ENCODE data around the gene EDNRB. TPM values are rescaled to one million over a fixed set of nuclear protein-coding genes. Genes with fewer than 3 reads are reported as not detected.

Gene EDNRB
- total RNA-seq, 1 donor from 2014 or later, result not detected

DNA sequence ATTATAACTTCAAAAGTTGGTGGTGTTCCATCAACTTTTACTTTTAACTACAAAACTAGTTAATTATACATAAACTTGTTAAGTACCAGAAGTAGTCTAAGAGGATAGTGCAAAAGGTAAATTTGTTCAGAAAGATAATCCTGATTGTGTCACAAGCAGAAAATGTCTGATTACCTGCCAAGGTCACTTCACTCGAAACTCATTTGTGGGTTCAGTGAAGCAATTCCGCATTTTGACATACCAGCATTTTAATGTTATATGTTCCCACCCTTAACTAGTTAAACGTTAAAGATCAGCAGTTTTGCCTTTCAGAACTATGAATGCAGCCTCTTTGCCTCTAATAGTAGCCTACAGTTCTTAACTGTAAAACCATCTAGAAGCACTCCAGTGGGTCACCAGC, 5.6 kb downstream of the EDNRB start:
- H3K4me3 Mint-ChIP-seq (ENCODE audit: low read depth), result no peak overlapping the region
- H3K27ac Mint-ChIP-seq, result no peak overlapping the region
- H3K36me3 Mint-ChIP-seq (ENCODE audit: low read depth), result no peaks in the 10 kb centered on the region
- DNase-seq (ENCODE audit: low spot score), result no peak
- H3K27me3 Mint-ChIP-seq (ENCODE audit: low read depth), result peaks cover 34% of the 10 kb centered on the region
- H3K9me3 Mint-ChIP-seq, result no peaks in the 10 kb centered on the region
- intact Hi-C loops (cut with micrococcal nuclease), result loop anchor here (10.0 kb wide), 1 partner anchor 212 kb away; no protein-coding TSS in a partner anchor
- H3K4me1 Mint-ChIP-seq (ENCODE audit: low read depth), result no peaks in the 10 kb centered on the region

DNA sequence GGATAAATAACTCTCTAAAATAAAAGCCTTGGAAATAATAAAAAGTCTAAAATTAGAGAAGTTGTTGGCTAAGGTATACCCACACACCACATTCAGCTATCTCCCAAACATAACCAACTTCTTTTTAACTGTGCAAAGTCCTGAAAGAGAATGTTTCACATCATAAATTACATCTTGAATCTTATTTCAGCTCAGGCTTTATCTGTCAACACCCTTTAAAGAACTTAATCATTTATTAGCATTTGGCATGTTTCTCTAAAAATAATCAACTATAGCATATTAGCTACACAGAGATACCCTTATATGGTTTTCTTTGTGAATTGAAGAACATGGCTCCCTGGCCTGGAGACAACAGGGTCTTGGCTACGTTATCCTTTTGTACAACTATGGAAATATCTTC, 6.9 kb downstream of the EDNRB start:
- peaks cover 27% of the 10 kb centered on the region for H3K27me3 Mint-ChIP-seq (ENCODE audit: low read depth)
- intact Hi-C loops (cut with micrococcal nuclease), result loop anchor here (10.0 kb wide), 1 partner anchor 213 kb away; no protein-coding TSS in a partner anchor
- H3K36me3 Mint-ChIP-seq (ENCODE audit: low read depth), result no peaks in the 10 kb centered on the region
- no peak for DNase-seq (ENCODE audit: low spot score)
- no peak overlapping the region for H3K4me3 Mint-ChIP-seq (ENCODE audit: low read depth)
- no peak overlapping the region for H3K27ac Mint-ChIP-seq
- no peaks in the 10 kb centered on the region for H3K4me1 Mint-ChIP-seq (ENCODE audit: low read depth)
- H3K9me3 Mint-ChIP-seq, result no peaks in the 10 kb centered on the region

DNA sequence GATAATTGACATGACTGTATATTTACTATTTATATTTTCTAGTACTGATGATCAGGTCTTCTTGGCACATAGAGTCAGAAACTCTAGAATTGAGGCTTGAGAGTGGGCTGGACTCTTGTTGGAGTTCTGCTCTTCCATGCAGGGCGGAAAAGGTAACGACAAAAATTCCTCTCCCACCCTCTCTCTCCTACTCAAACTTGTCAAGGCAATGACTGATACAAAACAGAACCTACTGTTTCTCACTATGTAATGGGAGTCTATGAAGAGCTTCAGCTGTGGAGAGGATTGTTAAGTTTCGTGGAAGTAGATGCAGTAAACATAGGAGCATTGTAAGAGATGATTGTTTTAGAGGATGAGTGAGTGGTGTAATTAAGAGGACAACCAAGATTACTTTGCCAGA, 8.8 kb downstream of the EDNRB start:
- intact Hi-C loops (cut with micrococcal nuclease), result loop anchor here (10.0 kb wide), 1 partner anchor 215 kb away; no protein-coding TSS in a partner anchor
- no peaks in the 10 kb centered on the region for H3K9me3 Mint-ChIP-seq
- no peak overlapping the region for H3K27ac Mint-ChIP-seq
- H3K4me1 Mint-ChIP-seq (ENCODE audit: low read depth), result no peaks in the 10 kb centered on the region
- no peak overlapping the region for H3K4me3 Mint-ChIP-seq (ENCODE audit: low read depth)
- DNase-seq (ENCODE audit: low spot score), result no peak
- no peaks in the 10 kb centered on the region for H3K36me3 Mint-ChIP-seq (ENCODE audit: low read depth)
- peaks cover 17% of the 10 kb centered on the region for H3K27me3 Mint-ChIP-seq (ENCODE audit: low read depth)

DNA sequence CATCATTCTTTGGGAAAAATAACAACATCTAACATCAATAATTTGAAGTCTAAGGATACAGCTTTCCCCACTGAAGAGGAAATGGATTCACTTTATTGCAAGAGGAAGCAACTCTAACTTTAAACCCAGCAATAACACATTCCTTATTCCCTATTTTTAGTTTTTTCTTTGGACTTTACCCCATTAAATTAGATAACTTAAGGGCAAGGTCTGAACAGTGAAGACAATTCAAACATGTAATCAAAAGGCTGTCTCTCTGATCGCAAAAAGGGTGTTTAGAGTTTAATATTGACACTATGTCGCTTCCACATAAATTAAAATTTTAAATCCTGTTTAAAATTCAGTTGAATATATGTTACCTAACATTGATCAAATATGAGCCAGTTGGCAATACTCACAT, 10.1 kb downstream of the EDNRB start:
- intact Hi-C loops (cut with micrococcal nuclease), result no loop called here
- Mint-ChIP-seq H3K27me3 (ENCODE audit: low read depth) (peaks cover 11% of the 10 kb centered on the region), H3K9me3 (no peaks in the 10 kb centered on the region), H3K4me1 (ENCODE audit: low read depth) (no peaks in the 10 kb centered on the region), H3K4me3 (ENCODE audit: low read depth) (no peak overlapping the region), H3K36me3 (ENCODE audit: low read depth) (no peaks in the 10 kb centered on the region), H3K27ac (no peak overlapping the region)
- no peak for DNase-seq (ENCODE audit: low spot score)

DNA sequence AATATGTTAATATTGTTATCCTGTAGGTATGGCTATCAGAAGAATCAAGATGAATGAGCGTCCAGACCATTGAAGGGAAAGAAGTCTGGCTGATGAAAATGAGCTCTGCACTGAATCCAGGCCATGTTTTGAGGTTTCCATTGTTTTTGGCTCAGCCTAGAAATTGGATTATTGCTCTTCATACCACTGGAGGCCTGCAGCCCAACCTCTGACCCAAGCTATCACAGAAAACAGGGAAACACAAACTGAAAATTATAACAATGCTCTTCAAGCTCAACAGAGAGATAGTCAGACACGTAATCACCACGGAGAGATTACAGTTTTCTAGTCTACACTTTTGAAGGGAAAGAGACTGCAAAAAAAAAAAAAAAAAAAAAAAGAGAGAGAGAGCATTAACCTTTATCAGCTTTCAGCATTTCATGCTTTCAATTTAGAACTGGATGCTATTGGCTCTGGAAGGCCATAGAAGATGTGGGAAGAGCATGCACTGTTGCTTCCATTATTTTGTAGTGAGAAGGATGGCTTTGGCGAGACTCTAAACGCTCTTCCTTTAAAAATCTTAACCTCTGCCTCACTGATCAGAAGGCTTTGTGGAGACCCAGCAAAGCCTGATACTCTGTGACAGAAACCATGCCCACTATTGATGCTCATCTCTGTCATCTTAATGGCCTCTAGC, 10.8 kb downstream of the EDNRB start:
- Mint-ChIP-seq H3K4me1 (ENCODE audit: low read depth) (no peaks in the 10 kb centered on the region), H3K9me3 (no peaks in the 10 kb centered on the region), H3K27ac (no peak overlapping the region), H3K4me3 (ENCODE audit: low read depth) (no peak overlapping the region), H3K27me3 (ENCODE audit: low read depth) (peaks cover 9% of the 10 kb centered on the region), H3K36me3 (ENCODE audit: low read depth) (no peaks in the 10 kb centered on the region)
- intact Hi-C loops (cut with micrococcal nuclease), result no loop called here
- DNase-seq (ENCODE audit: low spot score), result no peak

DNA sequence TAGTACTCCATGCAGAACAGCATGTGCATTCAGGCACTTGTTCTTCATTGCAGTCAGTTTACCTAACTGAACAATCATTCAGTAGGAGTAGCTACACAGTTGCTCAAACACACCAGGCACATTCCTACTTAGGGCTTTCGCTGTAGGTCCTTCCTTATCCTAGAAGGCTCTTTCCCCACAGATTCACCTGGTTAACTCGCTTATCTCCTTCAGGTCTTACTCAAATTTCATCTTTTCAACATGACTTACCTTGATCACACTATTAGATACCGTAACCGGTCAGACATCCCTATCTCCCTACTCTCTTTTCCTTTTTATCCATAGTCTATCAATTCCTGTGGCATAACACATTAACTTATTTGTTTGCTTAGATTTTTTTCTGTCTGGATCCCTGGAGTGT, 14.6 kb downstream of the EDNRB start:
- DNase-seq (ENCODE audit: low spot score), result no peak
- H3K4me3 Mint-ChIP-seq (ENCODE audit: low read depth), result no peak overlapping the region
- H3K9me3 Mint-ChIP-seq, result no peaks in the 10 kb centered on the region
- no peaks in the 10 kb centered on the region for H3K36me3 Mint-ChIP-seq (ENCODE audit: low read depth)
- intact Hi-C loops (cut with micrococcal nuclease), result no loop called here
- no peak overlapping the region for H3K27ac Mint-ChIP-seq
- no peaks in the 10 kb centered on the region for H3K4me1 Mint-ChIP-seq (ENCODE audit: low read depth)
- H3K27me3 Mint-ChIP-seq (ENCODE audit: low read depth), result peaks cover under 1% of the 10 kb centered on the region

DNA sequence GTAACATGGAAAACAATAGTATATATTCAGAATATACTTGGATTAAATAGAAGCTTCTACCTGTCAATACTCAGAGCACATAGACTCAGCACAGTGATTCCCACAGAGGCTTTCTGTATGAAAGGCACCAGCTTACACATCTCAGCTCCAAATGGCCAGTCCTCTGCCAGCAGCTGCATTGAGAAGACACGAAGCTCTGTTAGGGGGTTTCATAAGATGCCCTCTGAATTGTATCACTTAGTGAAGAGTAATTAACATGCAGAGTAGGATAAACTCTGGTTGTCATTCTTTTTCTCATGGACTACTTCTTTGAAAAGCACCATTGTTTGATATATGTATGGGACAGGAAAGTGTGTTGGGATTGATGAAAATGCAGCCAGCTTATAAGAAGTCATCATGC, 15.2 kb downstream of the EDNRB start:
- Mint-ChIP-seq H3K4me3 (ENCODE audit: low read depth) (no peak overlapping the region), H3K36me3 (ENCODE audit: low read depth) (no peaks in the 10 kb centered on the region), H3K4me1 (ENCODE audit: low read depth) (no peaks in the 10 kb centered on the region), H3K27ac (no peak overlapping the region), H3K27me3 (ENCODE audit: low read depth) (peaks cover 1% of the 10 kb centered on the region), H3K9me3 (no peaks in the 10 kb centered on the region)
- intact Hi-C loops (cut with micrococcal nuclease), result no loop called here
- DNase-seq (ENCODE audit: low spot score), result no peak

DNA sequence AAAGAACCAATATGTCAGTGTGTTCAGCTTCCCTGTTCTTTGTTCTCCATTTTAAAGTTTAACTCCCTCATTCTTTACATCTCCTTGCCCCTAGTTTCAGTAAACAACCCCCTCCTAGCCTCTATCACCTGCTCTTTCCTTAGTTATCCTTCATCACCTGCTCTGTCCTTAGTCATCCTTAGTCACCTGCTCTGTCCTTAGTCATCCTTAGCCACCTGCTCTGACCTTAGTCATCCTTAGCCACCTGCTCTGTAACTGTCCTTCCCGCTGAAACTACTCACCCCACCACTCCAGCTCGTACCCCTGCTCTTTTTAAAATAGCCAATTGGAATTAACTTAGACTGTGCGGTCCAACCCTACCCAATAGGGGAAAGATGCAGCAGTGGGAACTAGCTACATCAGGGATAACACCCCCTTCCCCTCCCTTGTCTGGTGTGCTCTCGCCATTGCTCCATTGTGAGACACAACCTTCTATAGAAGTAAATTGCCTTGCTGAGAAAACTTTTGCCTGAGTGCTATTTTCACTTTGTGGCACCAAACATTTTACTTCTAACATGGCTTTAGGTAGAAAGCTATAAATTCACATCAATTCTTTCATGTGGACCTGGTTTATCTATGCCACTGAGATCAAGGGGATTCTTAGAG, 16.2 kb downstream of the EDNRB start:
- Mint-ChIP-seq H3K36me3 (ENCODE audit: low read depth) (no peaks in the 10 kb centered on the region), H3K4me3 (ENCODE audit: low read depth) (no peak overlapping the region), H3K27me3 (ENCODE audit: low read depth) (peaks cover 1% of the 10 kb centered on the region), H3K9me3 (no peaks in the 10 kb centered on the region), H3K27ac (no peak overlapping the region), H3K4me1 (ENCODE audit: low read depth) (no peaks in the 10 kb centered on the region)
- DNase-seq (ENCODE audit: low spot score), result no peak
- intact Hi-C loops (cut with micrococcal nuclease), result no loop called here

DNA sequence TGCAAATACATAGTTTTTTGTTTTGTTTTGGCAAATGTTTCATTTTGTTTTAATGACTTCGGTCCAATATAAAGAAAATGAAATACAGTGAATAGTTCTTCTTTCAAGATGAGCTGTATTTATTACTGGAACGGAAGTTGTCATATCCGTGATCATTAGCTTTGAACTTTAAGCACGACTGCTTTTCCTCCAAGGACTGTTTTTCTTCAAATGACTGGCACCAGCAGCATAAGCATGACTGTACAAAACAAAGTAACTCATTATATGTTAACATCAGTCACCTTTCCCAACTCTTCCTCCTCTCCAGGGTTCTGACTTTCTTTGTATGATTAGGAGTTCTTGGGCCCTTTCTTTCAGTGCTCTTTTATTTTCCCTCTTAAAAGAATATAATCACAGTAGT, 20.5 kb downstream of the EDNRB start:
- DNase-seq (ENCODE audit: low spot score), result no peak
- no peaks in the 10 kb centered on the region for H3K4me1 Mint-ChIP-seq (ENCODE audit: low read depth)
- no peaks in the 10 kb centered on the region for H3K9me3 Mint-ChIP-seq
- no peak overlapping the region for H3K4me3 Mint-ChIP-seq (ENCODE audit: low read depth)
- intact Hi-C loops (cut with micrococcal nuclease), result no loop called here
- peaks cover 3% of the 10 kb centered on the region for H3K27me3 Mint-ChIP-seq (ENCODE audit: low read depth)
- no peak overlapping the region for H3K27ac Mint-ChIP-seq
- H3K36me3 Mint-ChIP-seq (ENCODE audit: low read depth), result no peaks in the 10 kb centered on the region

DNA sequence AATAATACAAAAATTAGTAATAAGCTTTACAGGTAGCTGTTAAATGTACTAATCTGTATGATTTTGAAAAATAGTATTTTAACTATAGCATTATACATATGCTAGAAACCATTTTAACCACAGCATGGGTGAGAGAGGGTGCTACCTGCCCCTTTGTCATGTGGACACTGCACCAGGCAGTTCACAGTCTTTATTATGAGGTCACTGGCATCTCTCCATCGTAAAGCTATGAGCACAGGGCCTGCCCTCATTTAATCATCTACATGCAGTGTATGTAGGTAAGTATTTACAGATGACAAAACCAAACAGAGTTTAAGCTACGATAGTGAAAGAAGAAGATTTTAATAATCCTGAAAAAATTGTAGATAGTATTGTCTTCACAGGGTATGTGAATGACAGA, 21.7 kb downstream of the EDNRB start:
- no peak for DNase-seq (ENCODE audit: low spot score)
- no peaks in the 10 kb centered on the region for H3K36me3 Mint-ChIP-seq (ENCODE audit: low read depth)
- H3K4me3 Mint-ChIP-seq (ENCODE audit: low read depth), result no peak overlapping the region
- no peaks in the 10 kb centered on the region for H3K9me3 Mint-ChIP-seq
- H3K27ac Mint-ChIP-seq, result no peak overlapping the region
- no peaks in the 10 kb centered on the region for H3K4me1 Mint-ChIP-seq (ENCODE audit: low read depth)
- intact Hi-C loops (cut with micrococcal nuclease), result no loop called here
- peaks cover 3% of the 10 kb centered on the region for H3K27me3 Mint-ChIP-seq (ENCODE audit: low read depth)

DNA sequence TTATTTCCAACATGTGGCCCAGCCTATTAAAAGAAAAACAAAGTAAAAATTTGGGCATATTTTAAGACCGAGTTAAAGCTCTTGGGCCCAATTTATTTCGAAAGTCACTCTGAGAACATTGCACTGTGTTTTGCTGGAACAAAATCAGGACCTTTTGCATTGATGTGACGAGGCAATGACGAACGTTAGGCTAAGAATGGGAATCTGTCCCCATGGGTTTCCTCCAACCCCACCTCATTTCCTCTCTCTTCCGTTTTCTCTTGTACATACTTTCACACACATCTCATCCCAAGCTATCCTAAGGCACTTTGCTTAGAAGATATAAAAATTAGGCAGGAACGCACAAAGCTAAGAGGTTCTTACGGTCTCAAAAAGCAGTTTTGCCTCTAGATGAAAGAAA, 22.1 kb downstream of the EDNRB start:
- no peaks in the 10 kb centered on the region for H3K36me3 Mint-ChIP-seq (ENCODE audit: low read depth)
- no peaks in the 10 kb centered on the region for H3K4me1 Mint-ChIP-seq (ENCODE audit: low read depth)
- no peak overlapping the region for H3K27ac Mint-ChIP-seq
- H3K9me3 Mint-ChIP-seq, result no peaks in the 10 kb centered on the region
- H3K4me3 Mint-ChIP-seq (ENCODE audit: low read depth), result no peak overlapping the region
- H3K27me3 Mint-ChIP-seq (ENCODE audit: low read depth), result peaks cover 3% of the 10 kb centered on the region
- intact Hi-C loops (cut with micrococcal nuclease), result no loop called here
- DNase-seq (ENCODE audit: low spot score), result no peak

DNA sequence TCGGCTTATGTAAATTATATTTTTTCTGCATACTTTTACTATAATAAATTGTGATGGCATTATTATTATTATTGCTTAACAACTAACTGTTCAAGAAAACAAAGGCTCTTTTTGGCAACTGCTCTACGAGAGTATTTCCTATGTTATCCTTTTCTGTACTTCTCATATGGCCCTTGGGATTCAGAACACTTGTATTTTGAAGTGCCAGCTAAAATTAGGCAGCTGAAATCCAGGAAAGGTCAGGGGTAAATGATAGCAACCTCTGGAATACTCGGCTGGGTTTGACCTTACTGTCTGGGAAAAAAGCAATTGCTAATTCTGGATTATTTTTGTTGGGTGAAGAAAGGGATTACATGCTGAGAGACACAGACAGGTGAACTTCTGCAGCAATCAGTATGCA, 23.9 kb downstream of the EDNRB start:
- no peaks in the 10 kb centered on the region for H3K36me3 Mint-ChIP-seq (ENCODE audit: low read depth)
- DNase-seq (ENCODE audit: low spot score), result no peak
- H3K4me1 Mint-ChIP-seq (ENCODE audit: low read depth), result no peaks in the 10 kb centered on the region
- no peaks in the 10 kb centered on the region for H3K9me3 Mint-ChIP-seq
- no peak overlapping the region for H3K4me3 Mint-ChIP-seq (ENCODE audit: low read depth)
- intact Hi-C loops (cut with micrococcal nuclease), result no loop called here
- peaks cover 3% of the 10 kb centered on the region for H3K27me3 Mint-ChIP-seq (ENCODE audit: low read depth)
- H3K27ac Mint-ChIP-seq, result no peak overlapping the region

DNA sequence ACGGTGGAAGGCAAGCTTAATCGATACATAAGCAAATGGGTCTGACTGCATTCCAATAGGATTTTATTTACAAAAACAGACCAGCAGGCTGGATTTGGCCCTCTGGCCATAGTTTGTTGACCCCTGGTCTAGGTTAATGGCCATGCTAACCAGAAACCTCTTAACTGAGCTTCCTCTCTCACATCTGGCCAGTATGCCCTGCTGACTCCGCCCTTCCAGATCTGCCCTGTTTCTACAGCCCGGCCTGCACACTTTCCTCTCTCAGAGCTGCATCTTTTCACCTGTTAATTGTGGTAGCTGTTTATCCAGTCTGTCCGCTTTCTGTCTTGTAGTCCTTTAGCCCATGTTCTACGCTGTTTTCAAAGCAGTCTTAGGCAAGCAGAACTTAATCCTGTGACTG, 25.6 kb downstream of the EDNRB start:
- intact Hi-C loops (cut with micrococcal nuclease), result no loop called here

More for the DNA sequence above, 25.6 kb downstream of the EDNRB start:
- Mint-ChIP-seq H3K36me3 (ENCODE audit: low read depth) (no peaks in the 10 kb centered on the region), H3K27me3 (ENCODE audit: low read depth) (peaks cover 6% of the 10 kb centered on the region), H3K27ac (no peak overlapping the region), H3K9me3 (no peaks in the 10 kb centered on the region), H3K4me1 (ENCODE audit: low read depth) (no peaks in the 10 kb centered on the region), H3K4me3 (ENCODE audit: low read depth) (no peak overlapping the region)
- no peak for DNase-seq (ENCODE audit: low spot score)
